H1 (cell line): ENCODE data around the gene PSORS1C1.

Experiments
- KDM1A ChIP-seq: fragments of 200-600, 300-600 bp; sonication (generic); IDR thresholded peaks from 2 replicates; pipeline ENCODE4 v1.7.1; 2016; ENCODE audit warnings: mild to moderate bottlenecking, low read length, borderline replicate concordance
- MAFK ChIP-seq: IDR thresholded peaks from 2 replicates; pipeline ENCODE4 v1.6.1; 2012; ENCODE audit warnings: low read depth, mild to moderate bottlenecking, improper control_type of control experiment, low read length
- POLR2AphosphoS5 ChIP-seq: IDR thresholded peaks from 2 replicates; pipeline ENCODE4 v1.6.1; 2011; ENCODE audit warnings: low read depth, low read length
- RFX5 ChIP-seq: IDR thresholded peaks from 2 replicates; pipeline ENCODE4 v1.6.1; 2011; ENCODE audit warnings: low read depth, low read length, improper control_type of control experiment, borderline replicate concordance
- SP2 ChIP-seq: IDR thresholded peaks from 2 replicates; pipeline ENCODE4 v1.6.1; 2012; ENCODE audit warnings: mild to moderate bottlenecking, low read length, inconsistent platforms
- SUZ12 ChIP-seq: fragments of 200-600 bp; sonication (generic); IDR thresholded peaks from 2 replicates; pipeline ENCODE4 v1.6.1; 2012; ENCODE audit warnings: mild to moderate bottlenecking, inconsistent platforms, low read length, moderate library complexity, mixed read lengths
- TEAD4 ChIP-seq: IDR thresholded peaks from 2 replicates; pipeline ENCODE4 v1.6.1; 2012; ENCODE audit warnings: low read depth, low read length, inconsistent platforms, mixed read lengths
- TF ChIP-seq, protein P1 (sequence below), 3 experiments: IDR thresholded peaks; 1 replicate in 2 of 3; 2 replicates in 1 of 3; pipeline versions ENCODE4 v1.5.1 to v1.6.1; 2011; ENCODE audit warnings: low read length in 3 of 3, mild to moderate bottlenecking in 3 of 3, inconsistent platforms in 2 of 3, low read depth in 1 of 3, moderate library complexity in 1 of 3; ENCODE audit not compliant: insufficient read depth in 1 of 3; ENCODE audit errors: control extremely low read depth in 1 of 3

DNA sequence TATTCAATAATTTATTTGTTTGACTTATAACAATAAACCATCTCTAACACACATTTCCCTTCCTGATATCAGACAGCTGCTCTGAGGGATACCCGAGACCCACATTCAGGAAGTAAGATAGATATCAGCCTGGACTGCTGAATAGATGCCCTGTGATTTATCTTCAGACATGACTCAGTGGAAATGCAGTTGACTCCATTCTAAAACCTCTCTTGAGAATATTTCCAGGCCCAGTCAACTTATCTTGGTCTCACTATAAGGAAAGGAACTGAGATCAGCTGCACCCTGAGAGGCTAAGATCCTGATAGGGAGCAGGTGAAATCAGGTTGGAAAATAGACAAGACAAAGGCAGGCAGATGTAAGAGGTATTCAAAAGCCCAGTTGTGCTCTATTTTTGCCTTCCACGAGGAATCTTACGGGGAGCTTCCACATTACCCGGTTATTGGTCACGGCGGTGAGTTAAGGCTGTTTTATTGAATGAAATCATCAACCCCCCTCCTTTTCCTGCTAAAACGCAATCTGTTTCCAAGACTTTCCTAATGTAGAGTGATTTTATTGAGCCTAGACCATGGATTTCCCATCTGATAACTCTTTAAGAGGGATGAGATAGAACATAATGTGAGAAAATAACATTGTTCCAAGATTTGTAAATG lies 27.7 kb upstream of the PSORS1C1 start:
- TF ChIP-seq SP2 (no peak), POLR2AphosphoS5 (no peak), TEAD4 (no peak), KDM1A (no peak), RFX5 (no peak), SUZ12 (no peak), MAFK (no peak)
- TF ChIP-seq, protein P1, sequence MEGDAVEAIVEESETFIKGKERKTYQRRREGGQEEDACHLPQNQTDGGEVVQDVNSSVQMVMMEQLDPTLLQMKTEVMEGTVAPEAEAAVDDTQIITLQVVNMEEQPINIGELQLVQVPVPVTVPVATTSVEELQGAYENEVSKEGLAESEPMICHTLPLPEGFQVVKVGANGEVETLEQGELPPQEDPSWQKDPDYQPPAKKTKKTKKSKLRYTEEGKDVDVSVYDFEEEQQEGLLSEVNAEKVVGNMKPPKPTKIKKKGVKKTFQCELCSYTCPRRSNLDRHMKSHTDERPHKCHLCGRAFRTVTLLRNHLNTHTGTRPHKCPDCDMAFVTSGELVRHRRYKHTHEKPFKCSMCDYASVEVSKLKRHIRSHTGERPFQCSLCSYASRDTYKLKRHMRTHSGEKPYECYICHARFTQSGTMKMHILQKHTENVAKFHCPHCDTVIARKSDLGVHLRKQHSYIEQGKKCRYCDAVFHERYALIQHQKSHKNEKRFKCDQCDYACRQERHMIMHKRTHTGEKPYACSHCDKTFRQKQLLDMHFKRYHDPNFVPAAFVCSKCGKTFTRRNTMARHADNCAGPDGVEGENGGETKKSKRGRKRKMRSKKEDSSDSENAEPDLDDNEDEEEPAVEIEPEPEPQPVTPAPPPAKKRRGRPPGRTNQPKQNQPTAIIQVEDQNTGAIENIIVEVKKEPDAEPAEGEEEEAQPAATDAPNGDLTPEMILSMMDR (IDR thresholded peaks at IDR 0.05; ENCODE audit: control extremely low read depth in 1 of 3, insufficient read depth in 1 of 3, low read depth in 1 of 3, low read length in 3 of 3) = no peak
